Neuron (in vitro differentiated cells): ENCODE data around the gene LIN7B.

ENCODE experiments used
- H2AFZ ChIP-seq: one replicate; pipeline ENCODE4 v1.6.1; 2013; ENCODE audit warnings: low read depth, mild to moderate bottlenecking, inconsistent platforms, low read length, moderate library complexity
- H3K27me3 ChIP-seq: one replicate; pipeline ENCODE4 v1.6.1; 2013; ENCODE audit warnings: low read length; ENCODE audit not compliant: insufficient read depth
- H3K36me3 ChIP-seq: one replicate; pipeline ENCODE4 v1.6.1; 2013; ENCODE audit warnings: low read length; ENCODE audit not compliant: insufficient read depth
- H3K4me1 ChIP-seq: one replicate; pipeline ENCODE4 v1.6.1; 2013; ENCODE audit warnings: low read length; ENCODE audit not compliant: insufficient read depth
- H3K4me3 ChIP-seq: 2 replicates; pipeline ENCODE4 v1.5.1; 2013; ENCODE audit warnings: mild to moderate bottlenecking, low read length, moderate library complexity
- H3K9me3 ChIP-seq: one replicate; pipeline ENCODE4 v1.6.1; 2013; ENCODE audit warnings: low read length

LIN7B gene

DNA sequence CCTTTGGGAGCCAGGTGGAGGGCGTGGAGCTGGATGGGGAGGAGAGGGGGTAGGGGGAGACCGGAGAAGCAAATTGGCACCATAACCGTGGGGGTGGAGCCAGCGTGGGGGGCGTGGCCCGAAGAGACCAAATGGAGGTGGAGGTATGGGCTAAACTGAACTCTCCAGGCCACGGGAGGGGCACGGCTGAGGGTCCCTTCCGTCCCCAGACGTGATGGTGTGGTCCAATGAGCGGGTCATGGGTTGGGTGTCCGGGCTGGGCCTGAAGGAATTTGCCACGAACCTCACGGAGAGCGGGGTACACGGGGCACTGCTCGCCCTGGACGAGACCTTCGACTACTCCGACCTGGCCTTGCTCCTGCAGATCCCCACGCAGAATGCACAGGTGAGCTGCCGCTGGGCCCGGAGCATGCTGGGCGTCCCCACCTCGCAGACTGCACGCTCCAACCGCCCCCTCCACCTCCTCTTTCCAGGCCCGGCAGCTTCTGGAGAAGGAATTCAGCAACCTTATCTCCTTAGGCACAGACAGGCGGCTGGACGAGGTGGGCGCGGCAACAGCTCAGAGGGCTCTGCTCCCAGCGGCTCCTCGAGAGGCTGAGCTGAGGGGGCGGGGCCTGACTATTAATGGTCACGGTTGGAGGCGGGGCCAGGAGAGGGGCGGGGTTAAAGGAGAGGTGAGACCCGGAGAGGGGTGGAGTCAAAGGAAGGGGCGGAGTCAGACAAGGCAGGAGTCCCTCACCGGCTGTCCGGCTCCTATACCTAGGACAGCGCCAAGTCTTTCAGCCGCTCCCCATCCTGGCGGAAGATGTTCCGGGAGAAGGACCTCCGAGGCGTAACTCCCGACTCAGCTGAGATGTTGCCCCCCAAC is 34.8 kb downstream of the LIN7B start:
- Histone ChIP-seq H3K27me3 (no peaks in the 10 kb centered on the region), H2AFZ (peak overlapping the region; percentile 62), H3K4me3 (peak overlapping the region; percentile 96), H3K36me3 (no peaks in the 10 kb centered on the region), H3K9me3 (peaks cover 2% of the 10 kb centered on the region), H3K4me1 (peaks cover 20% of the 10 kb centered on the region)

DNA sequence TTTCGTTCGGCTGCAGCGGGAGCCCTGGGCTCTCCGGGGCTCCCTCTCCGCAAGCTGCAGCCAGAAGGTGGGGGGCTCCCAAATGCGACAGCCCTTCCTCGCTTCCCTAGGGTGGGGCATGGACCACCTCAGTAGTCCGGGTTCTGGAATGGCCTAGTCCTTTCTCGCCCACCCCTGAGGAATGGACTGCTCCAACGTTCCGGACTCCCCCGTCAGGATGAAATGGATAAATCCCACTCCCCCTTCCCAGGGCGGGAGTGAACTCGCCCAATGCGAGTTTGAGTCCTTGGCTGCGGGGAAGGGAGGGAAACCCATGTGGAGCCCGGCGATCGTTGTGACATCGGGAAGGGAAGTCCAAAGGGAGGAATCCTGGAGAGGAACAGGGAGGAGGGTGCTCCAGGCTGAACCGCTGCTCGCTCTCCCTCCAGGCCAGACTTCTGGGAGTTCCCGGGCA is 35.5 kb downstream of the LIN7B start:
- no peaks in the 10 kb centered on the region for H3K27me3 ChIP-seq
- H3K36me3 ChIP-seq, result no peaks in the 10 kb centered on the region
- H3K4me3 ChIP-seq, result peak overlapping the region; percentile 96
- peak overlapping the region; percentile 62 for H2AFZ ChIP-seq
- peaks cover 5% of the 10 kb centered on the region for H3K9me3 ChIP-seq
- H3K4me1 ChIP-seq, result peaks cover 23% of the 10 kb centered on the region

DNA sequence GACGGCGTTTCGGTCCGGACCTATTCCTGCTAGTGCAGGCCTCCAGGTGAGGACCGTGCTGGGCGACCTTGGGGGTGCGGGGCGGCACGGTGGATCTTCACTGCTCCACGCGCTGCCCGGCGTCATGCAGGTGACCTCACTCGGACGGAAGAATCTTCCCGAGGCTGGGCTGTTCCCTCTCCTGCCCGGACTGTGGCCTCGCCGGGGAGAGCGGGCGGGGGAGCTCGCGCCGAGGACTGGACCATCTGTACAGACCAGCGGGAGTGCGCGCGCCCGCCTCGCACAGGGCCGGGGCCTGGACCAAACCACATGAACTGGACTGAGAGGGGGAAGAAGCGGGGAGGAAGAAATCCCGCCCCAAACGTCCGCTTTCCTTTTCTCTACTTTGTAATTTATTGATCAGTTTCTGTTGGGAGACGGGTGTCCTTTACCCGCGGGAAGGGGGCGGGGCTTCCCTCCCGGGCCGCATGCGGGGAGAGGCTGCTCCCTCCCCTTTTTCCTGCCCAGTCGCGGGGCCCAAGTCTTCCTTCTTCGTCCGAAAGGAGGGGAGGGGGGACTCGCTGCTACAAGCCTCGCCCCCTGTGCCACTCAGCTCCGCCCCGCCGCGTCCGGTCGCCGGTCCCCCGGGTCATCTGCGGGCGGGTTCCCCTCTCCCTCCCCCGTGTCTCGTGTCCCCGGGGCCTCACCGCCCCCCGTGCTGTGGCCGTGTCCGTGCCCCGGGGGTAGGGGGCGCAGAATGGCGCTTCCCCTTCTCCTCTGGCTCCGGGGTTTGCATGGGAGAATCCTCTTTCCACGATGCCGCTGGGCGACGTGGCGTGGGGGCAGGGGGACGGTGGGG is 36.2 kb downstream of the LIN7B start:
- H3K4me1 ChIP-seq, result peaks cover 29% of the 10 kb centered on the region
- no peaks in the 10 kb centered on the region for H3K27me3 ChIP-seq
- H3K9me3 ChIP-seq, result peaks cover 5% of the 10 kb centered on the region
- peak overlapping the region; percentile 96 for H3K4me3 ChIP-seq
- H2AFZ ChIP-seq, result peak overlapping the region; percentile 62
- no peaks in the 10 kb centered on the region for H3K36me3 ChIP-seq

DNA sequence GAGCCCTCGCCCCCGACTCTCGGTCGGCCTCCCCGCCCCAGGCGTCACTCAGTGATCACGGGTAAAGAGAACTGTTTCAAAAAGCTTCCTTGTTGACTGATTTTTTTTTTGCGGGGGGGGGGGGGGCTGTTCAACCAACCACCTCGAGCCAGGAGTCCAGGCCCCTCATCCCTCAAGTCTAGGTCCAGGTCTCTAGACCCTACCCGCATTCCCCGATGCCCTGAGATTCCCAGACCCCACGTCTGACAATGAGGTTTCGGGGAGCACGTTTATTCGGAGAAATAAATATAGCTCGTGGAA is 36.7 kb downstream of the LIN7B start:
- peaks cover 35% of the 10 kb centered on the region for H3K4me1 ChIP-seq
- H2AFZ ChIP-seq, result peak overlapping the region; percentile 62
- H3K27me3 ChIP-seq, result no peaks in the 10 kb centered on the region
- H3K36me3 ChIP-seq, result no peaks in the 10 kb centered on the region
- peaks cover 5% of the 10 kb centered on the region for H3K9me3 ChIP-seq
- H3K4me3 ChIP-seq, result peak overlapping the region; percentile 96

GRCh38 chr19:49151267-49152118 is 37.3 kb downstream of the LIN7B start:
- H3K4me1 ChIP-seq, result peaks cover 38% of the 10 kb centered on the region
- peaks cover 5% of the 10 kb centered on the region for H3K9me3 ChIP-seq
- H3K27me3 ChIP-seq, result no peaks in the 10 kb centered on the region
- H3K36me3 ChIP-seq, result no peaks in the 10 kb centered on the region
- H3K4me3 ChIP-seq, result peak overlapping the region; percentile 96
- H2AFZ ChIP-seq, result no peak overlapping the region

DNA sequence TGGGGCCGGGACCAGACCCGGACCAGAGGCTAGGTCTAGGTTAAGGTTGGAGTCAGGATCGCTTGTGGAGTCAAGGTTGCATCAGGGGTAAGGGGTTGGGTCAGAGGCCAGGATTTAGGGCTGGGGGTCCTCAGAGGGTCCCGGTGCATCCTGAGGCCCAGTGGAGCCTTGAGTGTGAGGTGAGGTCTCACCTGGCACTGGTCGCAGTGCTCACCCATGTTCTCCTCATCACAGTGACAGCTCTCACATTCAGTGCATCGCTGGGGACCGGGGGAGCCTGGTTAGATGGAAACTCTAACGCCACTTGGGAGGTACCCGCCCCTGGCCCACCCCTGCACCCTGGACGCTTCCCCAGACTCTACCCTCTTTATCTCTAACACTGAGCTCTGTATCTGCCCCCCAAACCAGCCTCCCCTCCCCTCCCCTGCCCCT is 38.0 kb downstream of the LIN7B start:
- no peaks in the 10 kb centered on the region for H3K36me3 ChIP-seq
- H3K4me3 ChIP-seq, result no peak overlapping the region

DNA sequence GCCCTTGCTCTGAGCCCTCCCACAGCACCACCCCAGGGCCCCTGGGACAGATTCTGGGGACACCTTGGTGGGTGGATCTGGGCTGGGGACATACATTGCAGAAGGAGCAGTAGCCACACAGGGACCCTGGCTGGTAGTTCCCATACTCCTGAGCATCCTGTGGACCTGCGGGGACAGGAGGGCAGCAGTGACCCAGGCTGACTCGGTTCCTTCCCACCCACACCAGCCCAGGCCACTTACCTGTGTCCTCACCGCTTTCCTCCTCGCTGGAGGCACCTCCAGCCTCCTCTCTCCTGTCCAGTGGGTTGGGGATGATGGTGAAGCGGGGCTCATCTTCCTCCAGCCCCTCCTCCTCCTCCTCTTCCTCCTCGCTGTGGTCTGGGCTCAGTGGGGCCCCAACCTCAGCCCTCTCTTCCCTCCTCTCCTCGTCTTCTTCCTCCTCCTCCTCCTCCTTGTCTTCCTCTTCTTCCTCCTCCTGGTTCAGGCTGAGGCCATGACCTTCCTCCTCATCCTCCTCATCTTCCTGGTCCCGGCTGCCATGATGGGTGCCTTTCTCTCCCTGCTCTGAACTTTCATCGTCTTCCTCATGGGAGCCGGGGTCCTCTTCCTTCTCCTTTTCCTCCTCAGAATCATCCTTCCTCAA is 39.1 kb downstream of the LIN7B start:
- Histone ChIP-seq H3K36me3 (no peaks in the 10 kb centered on the region), H3K4me3 (no peak overlapping the region), H3K9me3 (peaks cover 5% of the 10 kb centered on the region), H3K4me1 (peaks cover 42% of the 10 kb centered on the region), H3K27me3 (no peaks in the 10 kb centered on the region), H2AFZ (no peak overlapping the region)

More for the DNA sequence above, 38.0 kb downstream of the LIN7B start:
- peaks cover 39% of the 10 kb centered on the region for H3K4me1 ChIP-seq
- no peak overlapping the region for H2AFZ ChIP-seq
- H3K27me3 ChIP-seq, result no peaks in the 10 kb centered on the region
- peaks cover 5% of the 10 kb centered on the region for H3K9me3 ChIP-seq

DNA sequence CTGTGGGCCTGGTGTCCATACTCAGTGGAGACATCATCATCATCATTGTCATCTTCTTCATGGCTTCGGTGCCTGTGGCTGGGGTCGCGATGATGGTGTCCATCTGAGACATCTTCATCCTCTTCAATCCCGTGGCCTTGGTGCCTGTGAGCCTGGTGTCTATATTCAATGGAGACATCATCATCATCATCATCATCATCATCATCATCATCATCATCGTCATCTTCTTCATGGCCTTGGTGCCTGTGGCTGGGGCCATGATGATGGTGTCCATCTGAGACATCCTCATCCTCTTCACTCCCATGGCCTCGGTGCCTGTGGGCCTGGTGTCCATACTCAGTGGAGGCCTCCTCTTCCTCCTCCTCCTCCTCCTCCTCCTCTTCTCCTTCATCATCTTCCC is 40.1 kb downstream of the LIN7B start:
- no peaks in the 10 kb centered on the region for H3K27me3 ChIP-seq
- H3K36me3 ChIP-seq, result no peaks in the 10 kb centered on the region
- H3K9me3 ChIP-seq, result peaks cover 5% of the 10 kb centered on the region
- peaks cover 39% of the 10 kb centered on the region for H3K4me1 ChIP-seq
- H3K4me3 ChIP-seq, result no peak overlapping the region
- no peak overlapping the region for H2AFZ ChIP-seq

DNA sequence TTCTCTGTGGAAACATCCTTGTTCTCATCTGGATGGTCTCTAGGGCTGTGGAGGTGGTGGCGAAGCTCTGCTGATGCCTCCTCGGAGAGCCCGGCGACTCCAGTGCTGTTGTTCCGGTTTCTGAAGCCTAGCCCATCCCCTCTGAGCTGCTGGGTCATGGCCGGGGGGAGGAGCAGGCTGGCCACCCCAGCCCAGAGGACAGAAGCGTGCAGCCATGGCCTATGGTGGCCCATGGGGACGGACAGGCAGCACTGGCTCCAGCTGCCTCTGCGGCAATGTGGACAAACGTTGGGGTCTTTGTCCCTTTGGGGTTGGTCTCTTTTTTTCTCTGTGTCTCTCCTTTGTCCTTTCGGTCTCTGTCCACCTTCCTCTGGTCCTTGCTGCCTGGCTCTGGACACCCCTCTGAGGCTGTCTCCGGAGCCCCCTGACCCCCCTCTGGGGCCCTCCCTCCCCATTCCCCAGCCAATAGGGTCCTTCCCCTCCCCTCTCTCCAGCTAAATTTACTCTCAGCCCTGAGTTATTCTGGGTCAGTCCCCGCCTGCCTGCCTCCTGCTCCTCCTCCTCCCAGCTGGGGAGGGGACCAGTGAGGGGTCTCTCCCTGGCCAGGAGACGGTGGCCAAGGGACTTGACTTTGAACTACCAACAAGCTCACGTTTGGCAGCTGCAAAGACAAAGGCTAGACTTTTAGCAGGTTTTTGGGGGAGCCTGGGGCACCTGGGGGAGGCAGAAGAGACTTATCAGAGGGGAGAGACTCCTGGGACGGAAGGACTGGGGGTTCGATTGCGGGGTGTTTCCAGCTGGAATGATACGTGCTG is 41.0 kb downstream of the LIN7B start, which contains the start of gene HRC:
Gene HRC, minus strand, starts transcription at position 392 of the 815 bp plus-strand sequence. Its CDS starts 159 bp downstream, at position 233.
- peaks cover 34% of the 10 kb centered on the region for H3K4me1 ChIP-seq
- peaks cover 5% of the 10 kb centered on the region for H3K9me3 ChIP-seq
- H3K27me3 ChIP-seq, result no peaks in the 10 kb centered on the region
- no peak within 1 kb of the TSS for H3K4me3 ChIP-seq
- H2AFZ ChIP-seq, result no peak within 1 kb of the TSS
- H3K36me3 ChIP-seq, result peaks cover 6% of the 10 kb centered on the region

DNA sequence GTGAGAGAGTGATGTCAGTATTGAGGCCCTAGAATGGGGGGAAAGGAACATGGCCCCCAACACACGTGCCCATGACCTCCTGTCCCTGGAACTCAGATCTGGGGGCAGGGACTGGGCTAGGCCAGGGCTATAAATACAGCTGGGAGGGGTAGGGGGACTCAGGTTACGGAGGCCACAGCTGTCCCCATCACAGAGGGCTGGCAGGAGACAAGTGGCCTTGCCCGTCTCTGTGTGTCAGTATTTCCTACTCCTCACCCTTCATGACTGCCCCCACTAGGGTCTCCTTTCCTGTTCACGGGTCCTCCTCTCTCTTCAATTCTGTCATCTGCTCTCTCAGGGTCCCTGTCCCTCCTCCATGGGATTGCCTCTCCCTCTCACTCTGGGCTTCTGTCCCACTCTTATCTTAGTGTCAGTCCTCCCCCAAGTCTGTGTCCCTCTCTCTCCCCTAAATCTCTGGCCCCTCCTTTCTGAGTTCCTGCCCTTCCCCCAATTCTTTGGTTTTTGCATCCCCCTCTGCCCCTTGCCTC is 41.7 kb downstream of the LIN7B start:
- H3K36me3 ChIP-seq, result peaks cover 6% of the 10 kb centered on the region
- peaks cover 5% of the 10 kb centered on the region for H3K9me3 ChIP-seq
- H3K4me1 ChIP-seq, result peaks cover 30% of the 10 kb centered on the region
- no peaks in the 10 kb centered on the region for H3K27me3 ChIP-seq
- no peak overlapping the region for H2AFZ ChIP-seq
- H3K4me3 ChIP-seq, result no peak overlapping the region

DNA sequence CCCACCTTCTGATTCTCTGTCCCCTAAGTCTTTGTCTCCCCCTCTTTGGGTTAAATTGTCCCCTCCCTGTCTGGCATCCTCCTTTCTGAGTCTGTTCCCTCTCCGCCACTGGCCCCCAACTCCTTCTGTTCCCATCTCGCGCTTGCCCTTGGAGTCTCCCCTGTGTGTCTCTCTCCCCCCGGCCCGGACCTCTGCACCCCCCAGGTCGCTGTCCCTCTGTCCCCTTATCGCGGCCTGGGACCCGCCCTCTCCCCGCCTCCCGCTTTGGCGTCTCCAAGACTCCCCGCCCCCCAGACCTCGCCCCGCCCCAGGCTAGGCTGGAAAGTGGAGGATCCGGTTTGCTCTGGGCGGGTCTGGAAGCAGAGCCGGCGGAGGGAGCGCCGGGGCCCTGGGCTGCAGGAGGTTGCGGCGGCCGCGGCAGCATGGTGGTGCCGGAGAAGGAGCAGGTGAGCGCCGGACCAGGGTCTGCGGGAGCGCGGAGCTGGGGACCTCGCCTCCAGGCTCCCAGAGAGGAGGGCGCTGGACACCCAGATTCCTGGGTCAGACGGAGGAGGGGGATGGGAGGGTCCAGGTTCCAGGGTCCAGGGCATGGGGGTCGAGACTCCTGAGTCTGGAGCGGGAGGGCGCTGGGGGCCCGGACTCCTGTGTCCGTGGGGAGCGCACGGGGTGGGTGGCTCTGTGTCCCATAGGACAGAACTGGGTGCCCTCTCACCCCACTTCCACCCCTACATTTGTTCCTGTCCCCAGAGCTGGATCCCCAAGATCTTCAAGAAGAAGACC is 43.5 kb downstream of the LIN7B start, which contains the start of gene TRPM4:
Gene TRPM4, plus strand, starts transcription at position 348 of the 780 bp plus-strand sequence. Its CDS starts 75 bp downstream, at position 423.
- Histone ChIP-seq H3K4me3 (peak within 1 kb of the TSS; percentile 89), H3K27me3 (no peaks in the 10 kb centered on the region), H3K4me1 (peaks cover 27% of the 10 kb centered on the region), H3K9me3 (peaks cover 5% of the 10 kb centered on the region), H3K36me3 (peaks cover 12% of the 10 kb centered on the region), H2AFZ (peak within 1 kb of the TSS; percentile 14)
